ENCODE data around the gene ATG2A. TPM values are rescaled to one million over a fixed set of nuclear protein-coding genes. Genes with fewer than 3 reads are reported as not detected.

ATG2A gene
- total and polyA plus RNA-seq, 10 of the 15 experiments (the other 5 are each of a cell fraction or from before 2014, with no cell fraction given): 0.08 to 19.0 (median 4.6) TPM

- CTCF ChIA-PET: interaction anchor here (0.6 to 30.0 kb wide), 6 partner anchors 12 to 483 kb away, joined by 3 to 1208 read pairs (median 4); partner anchors contain the start of genes CDC42BPG and PPP2R5B
- Histone ChIP-seq H2AFZ (ENCODE audit: control insufficient read depth, low read depth, low read length) (no peak overlapping the region), H3K4me2 (ENCODE audit: control insufficient read depth, insufficient read depth) (no peak overlapping the region), H3K27ac (ENCODE audit: control insufficient read depth, insufficient read depth) (no peak overlapping the region), H3K9me3 (replicated peaks; ENCODE audit: control insufficient read depth, insufficient read depth, low read length) (no peaks in the 10 kb centered on the region), H4K20me1 (ENCODE audit: control insufficient read depth, insufficient read depth) (no peaks in the 10 kb centered on the region), H3K9ac (ENCODE audit: control insufficient read depth, insufficient read depth, low read length) (no peak overlapping the region), H3K4me3 (no peak overlapping the region), H3K4me1 (ENCODE audit: control insufficient read depth, insufficient read depth, low read length) (peaks cover 9% of the 10 kb centered on the region), H3K79me2 (ENCODE audit: control insufficient read depth, insufficient read depth, low read length) (no peaks in the 10 kb centered on the region), H3K27me3 (replicated peaks in 1 of 2; ENCODE audit: control insufficient read depth in 2 of 2, insufficient read depth in 2 of 2, low read length in 1 of 2) (no peaks in the 10 kb centered on the region), H3K36me3 (ENCODE audit: control insufficient read depth in 2 of 2, insufficient read depth in 2 of 2, low read length in 1 of 2) (peaks cover 0 to 3% of the 10 kb centered on the region in 2 experiments; a peak in 1 of 4 replicates)
- RAD21 ChIA-PET (ENCODE audit: unreplicated experiment): interaction anchor here (1.2 to 1.5 kb wide), 2 partner anchors 51 to 53 kb away, joined by 4 to 5 read pairs; no protein-coding TSS in a partner anchor
- in situ Hi-C loops (cut with MboI) (no loop called here), intact Hi-C loops (cut with micrococcal nuclease; ENCODE audit: unreplicated experiment) (no loop called here)
- TF ChIP-seq NRF1 (conservative IDR thresholded peaks at IDR 0.05; ENCODE audit: low read depth, low read length) (no peak), POLR2A (IDR thresholded peaks at IDR 0.05; ENCODE audit: low read depth, low read length) (no peak), GABPA (IDR thresholded peaks at IDR 0.05; ENCODE audit: low read depth) (no peak), RCOR1 (conservative IDR thresholded peaks at IDR 0.05; ENCODE audit: low read depth, low read length) (no peak), RELA (IDR thresholded peaks at IDR 0.05; ENCODE audit: borderline replicate concordance, partially characterized antibody) (no peak), NR2F1 (conservative IDR thresholded peaks at IDR 0.05) (no peak), ATF2 (IDR thresholded peaks at IDR 0.05; ENCODE audit: low read length) (no peak), JUND (IDR thresholded peaks at IDR 0.05; ENCODE audit: low read depth, low read length) (no peak), NFIC (IDR thresholded peaks at IDR 0.05; ENCODE audit: low read depth, low read length) (no peak), MAX (IDR thresholded peaks at IDR 0.05; ENCODE audit: low read depth, low read length) (no peak), BCLAF1 (IDR thresholded peaks at IDR 0.05) (no peak), PKNOX1 (IDR thresholded peaks at IDR 0.05) (no peak)
- POLR2A ChIA-PET: interaction anchor here (0.5 to 1.9 kb wide), 5 partner anchors 12 to 352 kb away, joined by 3 to 9 read pairs (median 4); no protein-coding TSS in a partner anchor
- no peak for FAIRE-seq
- no TSS peak for BruUV-seq (replicated peaks)
- 94% methylated on average over 17 of the region's 17 CpGs for WGBS (ENCODE audit: insufficient coverage, insufficient replicate concordance, low lambda C conversion rate, missing lambda C conversion rate)
- ATAC-seq: no peak
- no peak for DNase-seq (ENCODE audit: low read depth, low spot score)
- SMC1A ChIA-PET (ENCODE audit: uncharacterized antibody, unreplicated experiment): interaction anchor here (1.0 to 4.1 kb wide), 4 partner anchors 12 to 52 kb away, joined by 3 to 18 read pairs (median 4); partner anchors contain the start of gene PPP2R5B
Measured at GRCh38 chr11:64900774-64901173, 16.2 kb downstream of the ATG2A start.
